ENCODE measurements around the gene PRR27. TPM values are rescaled to one million over a fixed set of nuclear protein-coding genes. Genes with fewer than 3 reads are reported as not detected.

The PRR27 gene
- total RNA-seq, 1 experiment from 2014 or later = not detected

DNA sequence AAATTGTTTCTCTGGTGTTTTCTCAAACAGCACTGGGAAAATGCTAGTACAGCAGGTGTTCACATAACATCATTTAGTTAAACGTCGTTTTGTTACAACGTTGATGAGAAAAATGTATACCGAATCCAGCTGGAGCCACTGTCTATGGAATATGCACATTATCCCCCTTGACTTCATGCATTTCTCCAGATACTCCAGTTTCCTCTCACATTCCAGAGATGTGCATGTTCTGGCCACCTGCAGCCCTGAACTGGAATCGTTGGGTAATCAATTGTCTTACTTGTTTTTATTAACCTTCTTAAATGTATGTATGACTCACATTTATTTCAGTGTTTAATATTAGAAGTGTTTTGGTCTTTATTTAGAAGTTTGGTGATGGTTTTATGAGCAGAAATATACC is 23.1 kb downstream of the PRR27 start:
- Histone ChIP-seq H3K4me3 (ENCODE audit: low read depth in 2 of 2, low read length in 2 of 2) (no peak overlapping the region), H3K9me3 (ENCODE audit: control insufficient read depth, insufficient read depth, low read depth, low read length) (no peaks in the 10 kb centered on the region), H3K27ac (ENCODE audit: low read length) (no peak overlapping the region), H3K36me3 (ENCODE audit: control insufficient read depth, insufficient read depth, low read length) (no peaks in the 10 kb centered on the region), H3K27me3 (ENCODE audit: control insufficient read depth, insufficient read depth, low read length) (no peaks in the 10 kb centered on the region), H3K4me1 (ENCODE audit: control insufficient read depth, insufficient read depth, low read length) (no peaks in the 10 kb centered on the region)
- POLR2A ChIA-PET = no interaction called here
- intact Hi-C loops (cut with micrococcal nuclease; ENCODE audit: unreplicated experiment) (no loop called here), in situ Hi-C loops (cut with HindIII; ENCODE audit: low pct_unique_long_range_greater_than_20kb, low sequenced_read_pairs) (no loop called here)
- CTCF ChIA-PET = interaction anchor here (0.6 kb wide), 1 partner anchor 527 kb away, joined by 3 read pairs; no protein-coding TSS in a partner anchor
- no peak for ATAC-seq
- DNase-seq (ENCODE audit: low read depth, low spot score) = no peak
- no TSS peak for BruUV-seq (replicated peaks)
- TF ChIP-seq SIN3A (IDR thresholded peaks at IDR 0.05; ENCODE audit: borderline replicate concordance, insufficient read depth, low read depth, low read length) = no peak
- TF ChIP-seq, protein P1, sequence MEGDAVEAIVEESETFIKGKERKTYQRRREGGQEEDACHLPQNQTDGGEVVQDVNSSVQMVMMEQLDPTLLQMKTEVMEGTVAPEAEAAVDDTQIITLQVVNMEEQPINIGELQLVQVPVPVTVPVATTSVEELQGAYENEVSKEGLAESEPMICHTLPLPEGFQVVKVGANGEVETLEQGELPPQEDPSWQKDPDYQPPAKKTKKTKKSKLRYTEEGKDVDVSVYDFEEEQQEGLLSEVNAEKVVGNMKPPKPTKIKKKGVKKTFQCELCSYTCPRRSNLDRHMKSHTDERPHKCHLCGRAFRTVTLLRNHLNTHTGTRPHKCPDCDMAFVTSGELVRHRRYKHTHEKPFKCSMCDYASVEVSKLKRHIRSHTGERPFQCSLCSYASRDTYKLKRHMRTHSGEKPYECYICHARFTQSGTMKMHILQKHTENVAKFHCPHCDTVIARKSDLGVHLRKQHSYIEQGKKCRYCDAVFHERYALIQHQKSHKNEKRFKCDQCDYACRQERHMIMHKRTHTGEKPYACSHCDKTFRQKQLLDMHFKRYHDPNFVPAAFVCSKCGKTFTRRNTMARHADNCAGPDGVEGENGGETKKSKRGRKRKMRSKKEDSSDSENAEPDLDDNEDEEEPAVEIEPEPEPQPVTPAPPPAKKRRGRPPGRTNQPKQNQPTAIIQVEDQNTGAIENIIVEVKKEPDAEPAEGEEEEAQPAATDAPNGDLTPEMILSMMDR (IDR thresholded peaks at IDR 0.05) = no peak
- no peak for TF ChIP-seq POLR2AphosphoS5 (IDR thresholded peaks at IDR 0.05; ENCODE audit: low read depth, low read length)
- TF ChIP-seq TCF7L2 (IDR thresholded peaks at IDR 0.05; ENCODE audit: low read depth, low read length) = no peak
- TF ChIP-seq, protein P2, sequence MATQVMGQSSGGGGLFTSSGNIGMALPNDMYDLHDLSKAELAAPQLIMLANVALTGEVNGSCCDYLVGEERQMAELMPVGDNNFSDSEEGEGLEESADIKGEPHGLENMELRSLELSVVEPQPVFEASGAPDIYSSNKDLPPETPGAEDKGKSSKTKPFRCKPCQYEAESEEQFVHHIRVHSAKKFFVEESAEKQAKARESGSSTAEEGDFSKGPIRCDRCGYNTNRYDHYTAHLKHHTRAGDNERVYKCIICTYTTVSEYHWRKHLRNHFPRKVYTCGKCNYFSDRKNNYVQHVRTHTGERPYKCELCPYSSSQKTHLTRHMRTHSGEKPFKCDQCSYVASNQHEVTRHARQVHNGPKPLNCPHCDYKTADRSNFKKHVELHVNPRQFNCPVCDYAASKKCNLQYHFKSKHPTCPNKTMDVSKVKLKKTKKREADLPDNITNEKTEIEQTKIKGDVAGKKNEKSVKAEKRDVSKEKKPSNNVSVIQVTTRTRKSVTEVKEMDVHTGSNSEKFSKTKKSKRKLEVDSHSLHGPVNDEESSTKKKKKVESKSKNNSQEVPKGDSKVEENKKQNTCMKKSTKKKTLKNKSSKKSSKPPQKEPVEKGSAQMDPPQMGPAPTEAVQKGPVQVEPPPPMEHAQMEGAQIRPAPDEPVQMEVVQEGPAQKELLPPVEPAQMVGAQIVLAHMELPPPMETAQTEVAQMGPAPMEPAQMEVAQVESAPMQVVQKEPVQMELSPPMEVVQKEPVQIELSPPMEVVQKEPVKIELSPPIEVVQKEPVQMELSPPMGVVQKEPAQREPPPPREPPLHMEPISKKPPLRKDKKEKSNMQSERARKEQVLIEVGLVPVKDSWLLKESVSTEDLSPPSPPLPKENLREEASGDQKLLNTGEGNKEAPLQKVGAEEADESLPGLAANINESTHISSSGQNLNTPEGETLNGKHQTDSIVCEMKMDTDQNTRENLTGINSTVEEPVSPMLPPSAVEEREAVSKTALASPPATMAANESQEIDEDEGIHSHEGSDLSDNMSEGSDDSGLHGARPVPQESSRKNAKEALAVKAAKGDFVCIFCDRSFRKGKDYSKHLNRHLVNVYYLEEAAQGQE (IDR thresholded peaks at IDR 0.05; ENCODE audit: insufficient read depth in 1 of 2, low read depth in 2 of 2, low read length in 1 of 2) = no peak

DNA sequence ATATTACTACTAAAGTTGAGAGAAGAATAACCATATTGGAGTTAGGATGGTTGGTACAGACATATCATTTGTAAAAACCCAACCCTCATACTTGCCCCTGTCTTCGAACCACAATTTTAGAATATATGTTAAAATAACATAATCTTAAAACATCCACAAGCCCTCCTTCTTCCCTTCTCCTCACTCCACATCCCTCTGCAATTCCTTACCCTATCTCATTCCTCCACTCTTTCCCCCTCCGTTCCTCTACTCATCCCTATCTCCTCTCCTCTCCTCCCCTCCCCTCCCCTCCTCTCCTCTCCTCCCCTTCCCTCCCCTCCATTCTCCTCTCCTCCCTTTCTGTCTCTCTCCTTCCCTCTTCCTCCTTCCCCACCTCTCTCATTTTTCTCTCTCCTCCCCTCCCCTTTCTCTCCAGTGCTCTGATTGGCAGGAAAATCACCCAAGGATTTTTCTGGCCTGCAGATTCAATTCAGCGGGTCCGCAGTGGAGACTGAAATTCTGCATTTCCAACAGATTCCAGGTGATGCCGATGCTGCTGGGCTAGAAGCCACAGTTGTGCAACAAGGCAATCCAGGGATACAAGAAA is 24.1 kb downstream of the PRR27 start:
- TF ChIP-seq TCF7L2 (IDR thresholded peaks at IDR 0.05; ENCODE audit: low read depth, low read length) (no peak), SIN3A (IDR thresholded peaks at IDR 0.05; ENCODE audit: borderline replicate concordance, insufficient read depth, low read depth, low read length) (no peak), POLR2AphosphoS5 (IDR thresholded peaks at IDR 0.05; ENCODE audit: low read depth, low read length) (no peak)
- TF ChIP-seq, protein P1 (IDR thresholded peaks at IDR 0.05) = no peak
- TF ChIP-seq, protein P2 (IDR thresholded peaks at IDR 0.05; ENCODE audit: insufficient read depth in 1 of 2, low read depth in 2 of 2, low read length in 1 of 2) = no peak
- POLR2A ChIA-PET = no interaction called here

More for the DNA sequence above, 24.1 kb downstream of the PRR27 start:
- intact Hi-C loops (cut with micrococcal nuclease; ENCODE audit: unreplicated experiment) (no loop called here), in situ Hi-C loops (cut with HindIII; ENCODE audit: low pct_unique_long_range_greater_than_20kb, low sequenced_read_pairs) (no loop called here)
- Histone ChIP-seq H3K4me1 (ENCODE audit: control insufficient read depth, insufficient read depth, low read length) (no peaks in the 10 kb centered on the region), H3K27ac (ENCODE audit: low read length) (no peak overlapping the region), H3K4me3 (ENCODE audit: low read depth in 2 of 2, low read length in 2 of 2) (no peak overlapping the region), H3K36me3 (ENCODE audit: control insufficient read depth, insufficient read depth, low read length) (no peaks in the 10 kb centered on the region), H3K27me3 (ENCODE audit: control insufficient read depth, insufficient read depth, low read length) (no peaks in the 10 kb centered on the region), H3K9me3 (ENCODE audit: control insufficient read depth, insufficient read depth, low read depth, low read length) (no peaks in the 10 kb centered on the region)
- CTCF ChIA-PET = no interaction called here
- no TSS peak for BruUV-seq (replicated peaks)
- DNase-seq (ENCODE audit: low read depth, low spot score) (no peak), ATAC-seq (no peak)
